ENCODE data around the gene ASTN2. TPM values are rescaled to one million over a fixed set of nuclear protein-coding genes. Genes with fewer than 3 reads are reported as not detected.

ASTN2 gene
- total and polyA plus RNA-seq, 3 donors from 2014 or later: 55.7 to 157 (median 117) TPM

GRCh38 chr9:117424291-117424690, 9.4 kb upstream of the ASTN2 start:
- intact Hi-C loops (cut with DNase I; ENCODE audit: low total_unique reads): no loop called here
- Histone ChIP-seq H3K27ac (no peak overlapping the region), H3K4me3 (no peak overlapping the region), H3K9me3 (no peaks in the 10 kb centered on the region), H3K4me1 (no peaks in the 10 kb centered on the region), H3K36me3 (ENCODE audit: low read depth, missing control alignments) (no peaks in the 10 kb centered on the region), H3K27me3 (no peaks in the 10 kb centered on the region)
- 86% methylated on average over 1 of the region's 1 CpG for WGBS, 2 donors
- no peak for TF ChIP-seq CTCF (IDR thresholded peaks at IDR 0.05)
- TF ChIP-seq POLR2A (IDR thresholded peaks at IDR 0.05): no peak
- no peak for DNase-seq

- no peaks in the 10 kb centered on the region for H3K9me3 ChIP-seq
Measured at GRCh38 chr9:117418111-117418510, 3.3 kb upstream of the ASTN2 start.

GRCh38 chr9:117416856-117417255, 2.0 kb upstream of the ASTN2 start:
- no peaks in the 10 kb centered on the region for H3K9me3 ChIP-seq
- WGBS, 2 donors: 93 to 97% methylated on average over 2 of the region's 2 CpGs
- intact Hi-C loops (cut with DNase I; ENCODE audit: low total_unique reads): no loop called here
- no peak for TF ChIP-seq POLR2A (IDR thresholded peaks at IDR 0.05)
- TF ChIP-seq CTCF (IDR thresholded peaks at IDR 0.05): no peak
- H3K36me3 ChIP-seq (ENCODE audit: low read depth, missing control alignments): no peaks in the 10 kb centered on the region
- peaks cover 3% of the 10 kb centered on the region for H3K4me1 ChIP-seq
- DNase-seq: no peak
- no peak overlapping the region for H3K4me3 ChIP-seq
- H3K27me3 ChIP-seq: no peaks in the 10 kb centered on the region
- H3K27ac ChIP-seq: no peak overlapping the region

More at GRCh38 chr9:117418111-117418510, 3.3 kb upstream of the ASTN2 start:
- Histone ChIP-seq H3K27ac (no peak overlapping the region), H3K4me3 (no peak overlapping the region), H3K27me3 (no peaks in the 10 kb centered on the region), H3K4me1 (no peaks in the 10 kb centered on the region), H3K36me3 (ENCODE audit: low read depth, missing control alignments) (no peaks in the 10 kb centered on the region)
- no peak for DNase-seq
- 93 to 94% methylated on average over 1 of the region's 1 CpG for WGBS, 2 donors
- TF ChIP-seq CTCF (IDR thresholded peaks at IDR 0.05) (no peak), POLR2A (IDR thresholded peaks at IDR 0.05) (no peak)
- intact Hi-C loops (cut with DNase I; ENCODE audit: low total_unique reads): no loop called here

GRCh38 chr9:117415358-117415914, 579 bp upstream of the ASTN2 start:
- Histone ChIP-seq H3K4me3 (peak overlapping the region; percentile 36 to 45), H3K9me3 (no peaks in the 10 kb centered on the region), H3K36me3 (ENCODE audit: low read depth, missing control alignments) (no peaks in the 10 kb centered on the region), H3K27ac (no peak overlapping the region), H3K4me1 (peaks cover 7% of the 10 kb centered on the region), H3K27me3 (no peaks in the 10 kb centered on the region)
- no peak for TF ChIP-seq CTCF (IDR thresholded peaks at IDR 0.05)
- no peak for TF ChIP-seq POLR2A (IDR thresholded peaks at IDR 0.05)
- 1 to 2% methylated on average over 13 of the region's 13 CpGs for WGBS, 2 donors
- DNase-seq: no peak
- intact Hi-C loops (cut with DNase I; ENCODE audit: low total_unique reads): no loop called here

- H3K27me3 ChIP-seq: no peaks in the 10 kb centered on the region
- H3K4me3 ChIP-seq: peak overlapping the region; percentile 45 to 68
- H3K36me3 ChIP-seq (ENCODE audit: low read depth, missing control alignments): no peaks in the 10 kb centered on the region
- no peak overlapping the region for H3K27ac ChIP-seq
- TF ChIP-seq POLR2A (IDR thresholded peaks at IDR 0.05) (no peak), CTCF (IDR thresholded peaks at IDR 0.05) (no peak)
- 0% methylated on average over 15 to 55 of the region's 77 CpGs for WGBS, 2 donors
- no peaks in the 10 kb centered on the region for H3K9me3 ChIP-seq
- intact Hi-C loops (cut with DNase I; ENCODE audit: low total_unique reads): no loop called here
- no peak for DNase-seq
- H3K4me1 ChIP-seq: peaks cover 7% of the 10 kb centered on the region
Measured at GRCh38 chr9:117414220-117414905, 494 bp downstream of the ASTN2 start.

Data from testis (tissue), 3 donors.